Stimulated activated CD8-positive, alpha-beta memory T cell treated with anti-CD3 and anti-CD28 coated beads, Interleukin-4, amount 100 ng/mL, for 4 hours (primary cell): ENCODE data around the gene MTMR2.

ENCODE experiments used
- DNase-seq, 2 donors: peaks; one replicate each; pipeline ENCODE4 v3.0.0-alpha.2; 2020; ENCODE audit warnings: low read depth in 2 of 2, low spot score in 1 of 2

Gene MTMR2

DNA sequence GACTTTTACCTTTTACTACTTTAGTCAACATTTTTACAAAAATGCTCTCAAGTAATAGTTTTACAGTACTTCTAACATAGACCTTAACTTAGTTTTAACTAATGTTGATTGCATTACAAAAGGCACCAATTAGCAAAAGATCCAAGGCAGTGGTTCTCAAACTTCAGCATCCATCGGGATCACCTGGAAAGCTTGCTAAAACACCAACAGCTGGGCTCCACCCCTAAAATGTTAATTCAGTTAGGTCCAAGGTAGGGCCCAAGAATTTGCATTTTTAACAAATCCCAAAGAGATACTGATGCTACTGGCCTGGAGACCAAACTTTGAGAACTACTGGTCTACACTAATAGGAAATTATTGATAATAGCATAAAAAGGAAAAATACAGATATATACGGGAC is 5.9 kb downstream of the MTMR2 start:
- DNase-seq, result no peak

DNA sequence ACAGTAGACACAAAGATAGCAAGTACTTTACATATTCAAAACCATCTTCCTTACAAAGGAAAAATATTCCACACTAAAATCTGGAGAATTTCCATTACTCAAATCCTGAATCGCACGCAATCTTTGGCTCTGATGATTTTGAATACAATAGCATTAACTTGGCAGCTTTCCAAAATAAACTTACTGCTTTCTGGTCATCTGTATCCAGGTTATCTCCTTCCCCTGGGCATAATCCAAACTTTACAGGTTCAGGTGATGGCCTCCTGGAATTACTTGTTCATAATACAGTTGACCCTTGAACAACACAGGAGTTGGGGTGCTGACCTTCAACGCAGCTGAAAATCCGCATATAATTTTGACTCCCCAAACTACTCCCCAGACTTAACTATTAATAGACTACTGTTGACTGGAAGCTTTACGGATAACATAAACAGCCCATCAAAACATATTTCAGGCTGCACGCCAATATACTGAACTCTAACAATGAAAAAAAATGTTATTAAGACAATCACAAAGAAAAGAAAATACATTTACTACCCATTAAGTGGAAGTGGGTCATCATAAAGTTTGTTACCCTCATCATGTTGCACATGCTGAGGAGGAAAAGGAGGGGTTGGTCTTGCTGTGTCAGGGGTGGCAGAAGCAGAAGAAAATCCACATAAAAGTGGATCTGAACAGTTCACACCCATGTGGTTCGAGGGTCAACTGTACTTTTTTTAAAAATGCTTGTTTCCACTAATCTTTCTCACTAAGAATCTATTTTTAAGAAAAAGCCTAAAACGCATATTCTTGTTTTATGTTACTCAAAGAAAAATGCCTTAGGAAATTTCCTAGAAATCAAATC is 6.5 kb downstream of the MTMR2 start:
- DNase-seq, result no peak

DNA sequence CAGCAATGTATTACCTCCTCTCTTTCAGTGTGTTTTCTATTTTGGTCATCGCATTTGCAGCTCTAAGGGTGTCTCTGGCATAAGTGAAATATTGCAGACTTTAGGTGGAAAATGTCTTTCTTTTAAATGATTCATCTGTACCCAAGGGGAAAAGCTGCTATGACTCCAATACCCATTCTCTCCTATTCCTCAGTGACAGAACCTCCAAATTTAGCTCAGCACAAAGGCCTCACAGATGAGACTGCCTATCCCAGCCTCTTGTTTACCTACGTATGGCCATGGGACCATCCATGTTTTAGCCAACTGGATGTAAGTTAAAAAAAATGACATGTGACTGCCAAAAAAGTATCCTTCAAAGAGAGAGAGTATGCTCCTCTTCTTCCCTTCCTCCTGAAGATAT is 7.9 kb downstream of the MTMR2 start:
- DNase-seq, result no peak

DNA sequence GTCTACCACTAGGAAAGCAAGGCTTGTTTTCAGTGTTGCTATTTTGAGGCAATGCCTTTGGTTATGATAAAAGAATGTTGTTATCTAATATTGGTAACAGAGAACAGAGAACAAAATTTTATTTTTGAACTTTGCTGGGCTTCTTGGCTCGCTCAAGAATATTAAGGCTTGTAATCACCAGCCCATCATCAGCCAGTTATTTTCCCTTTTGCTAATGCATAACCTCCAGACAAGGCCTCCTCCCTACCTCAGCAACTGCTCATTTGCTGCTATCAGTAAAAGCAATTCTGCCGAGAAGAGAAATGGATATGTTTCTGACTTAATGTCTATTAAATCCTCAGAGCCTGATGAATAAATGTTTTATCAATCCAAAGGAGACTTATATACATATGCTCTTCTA is 8.9 kb downstream of the MTMR2 start:
- no peak for DNase-seq

DNA sequence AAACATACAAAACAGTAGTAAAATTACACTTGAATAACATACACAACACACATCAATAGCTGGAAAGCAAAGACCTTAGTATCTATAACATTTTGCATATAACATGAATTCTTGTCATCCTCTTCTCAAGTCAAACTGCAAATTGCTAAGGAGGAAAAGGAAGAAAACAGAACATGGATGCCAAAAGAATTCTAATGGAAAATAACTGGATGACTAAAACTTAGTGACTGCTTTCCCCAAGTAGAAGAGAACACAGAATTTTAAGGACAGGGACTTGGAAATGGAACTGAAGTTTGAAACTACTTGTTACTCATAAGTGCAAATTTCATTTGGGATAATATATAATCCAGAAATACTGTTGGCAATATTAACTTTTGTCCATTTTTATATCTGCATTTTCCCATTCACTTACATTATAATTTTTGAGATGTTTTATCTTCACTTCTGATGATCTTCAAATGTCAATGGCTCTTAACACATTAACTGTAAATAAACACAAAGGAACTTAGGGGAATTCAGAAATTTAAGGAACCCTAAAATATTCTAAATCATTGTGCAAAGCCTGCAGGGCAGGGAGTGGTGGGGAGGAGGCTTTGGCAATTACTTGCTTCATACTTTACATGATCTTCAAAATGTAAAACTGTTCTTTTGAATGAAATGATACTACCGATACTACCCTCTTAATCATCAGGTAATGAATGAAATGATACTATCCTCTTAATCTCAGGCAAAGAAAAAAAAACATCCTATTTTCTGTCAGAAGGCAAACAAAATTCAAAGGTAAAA is 9.9 kb downstream of the MTMR2 start:
- DNase-seq, result no peak

DNA sequence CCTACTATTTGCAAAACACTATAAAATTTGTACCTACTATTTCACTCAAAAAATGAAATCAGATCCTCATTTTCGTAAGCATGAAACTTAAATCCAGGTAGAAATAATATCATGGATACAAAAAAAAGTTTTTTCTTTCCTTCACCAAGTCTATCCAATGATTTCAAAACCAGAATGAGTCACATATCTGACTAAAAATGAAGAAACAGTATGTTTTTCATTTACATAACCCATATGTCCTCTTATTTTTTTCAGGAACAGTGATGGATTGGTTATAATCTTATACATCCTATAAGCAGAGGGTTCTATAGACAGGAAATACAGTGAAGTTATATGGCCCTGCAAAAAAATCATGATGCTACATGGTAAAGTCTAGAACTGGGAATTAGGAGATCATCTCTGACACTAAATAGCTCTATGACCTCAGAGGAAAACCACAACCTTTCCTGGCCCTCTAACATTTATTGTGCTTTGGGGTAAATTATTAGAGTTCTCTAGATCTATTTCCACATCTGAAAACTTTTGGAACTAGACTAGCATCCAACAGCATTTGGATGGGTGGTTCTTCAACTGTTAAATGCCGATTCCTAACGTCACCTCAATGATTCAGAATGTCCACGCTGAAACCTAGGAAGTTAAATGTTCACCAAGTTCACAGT is 10.9 kb downstream of the MTMR2 start:
- no peak for DNase-seq

DNA sequence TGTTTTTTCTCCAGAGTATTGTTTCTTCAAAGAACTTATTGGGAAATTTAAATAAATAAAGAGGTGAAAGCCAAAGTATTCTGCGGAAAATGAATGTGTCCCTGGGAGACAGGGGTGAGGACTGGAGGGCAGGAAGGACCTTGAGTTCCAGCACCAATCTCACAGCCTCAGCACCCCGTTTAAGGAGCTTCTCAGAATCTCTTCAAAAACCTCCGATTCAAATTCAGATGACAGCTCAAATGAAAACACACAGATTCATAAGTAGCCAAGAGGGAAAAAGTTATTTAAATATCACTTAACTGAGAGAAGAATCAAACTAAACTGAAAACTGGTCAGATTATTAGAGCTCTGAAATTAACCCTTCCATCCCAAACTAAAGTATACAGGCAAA is 12.5 kb downstream of the MTMR2 start:
- no peak for DNase-seq

DNA sequence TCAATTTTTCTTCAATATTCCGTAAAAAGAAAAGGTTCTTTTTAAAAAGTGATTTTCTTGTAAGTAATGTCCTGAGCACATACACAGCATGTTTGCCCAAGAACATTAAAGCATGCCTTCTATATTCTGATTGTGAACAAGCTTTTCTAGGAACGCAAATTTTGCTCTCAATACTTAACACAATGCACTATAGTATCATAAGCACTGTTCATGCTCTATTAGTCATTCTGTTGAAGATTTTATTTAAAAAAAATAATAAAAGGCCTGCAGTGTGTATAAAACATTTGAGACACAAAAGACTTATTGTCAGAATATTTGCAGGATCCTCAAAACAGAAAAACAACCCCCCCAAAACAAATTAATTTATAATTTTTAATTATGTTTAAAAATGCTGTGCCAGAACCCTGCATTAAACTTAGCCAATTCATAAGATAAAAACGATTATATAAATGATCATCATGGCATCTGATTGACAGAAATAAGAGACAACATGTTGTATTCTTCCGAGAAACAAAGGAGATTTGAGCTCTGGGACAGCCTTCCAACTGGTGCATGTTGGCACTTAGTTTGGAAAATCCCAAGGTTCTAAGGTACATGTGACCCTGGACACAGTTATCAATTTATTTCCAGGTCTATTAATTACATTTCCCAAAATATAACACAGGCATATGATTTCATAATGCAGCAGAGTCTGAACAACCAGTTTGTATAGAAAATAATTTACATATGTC is 13.1 kb downstream of the MTMR2 start:
- no peak for DNase-seq

DNA sequence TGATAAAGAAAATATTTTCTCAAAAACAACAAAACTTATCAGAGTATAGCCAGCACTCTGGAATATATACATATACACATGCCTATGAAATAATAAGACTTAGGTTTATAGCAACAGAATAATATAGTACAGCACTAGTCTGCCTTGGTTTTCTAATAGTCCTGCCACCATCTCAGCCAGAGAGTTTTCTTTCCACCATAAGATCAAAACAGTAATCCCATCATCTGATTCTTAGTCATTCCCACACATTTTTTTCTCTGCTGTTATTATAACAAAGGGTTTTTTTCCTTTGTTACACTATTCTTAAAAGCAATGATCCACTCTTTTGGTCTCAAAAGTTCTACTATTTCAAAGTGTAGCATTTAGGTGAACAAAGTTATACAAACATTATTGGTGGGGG is 15.1 kb downstream of the MTMR2 start:
- no peak for DNase-seq

DNA sequence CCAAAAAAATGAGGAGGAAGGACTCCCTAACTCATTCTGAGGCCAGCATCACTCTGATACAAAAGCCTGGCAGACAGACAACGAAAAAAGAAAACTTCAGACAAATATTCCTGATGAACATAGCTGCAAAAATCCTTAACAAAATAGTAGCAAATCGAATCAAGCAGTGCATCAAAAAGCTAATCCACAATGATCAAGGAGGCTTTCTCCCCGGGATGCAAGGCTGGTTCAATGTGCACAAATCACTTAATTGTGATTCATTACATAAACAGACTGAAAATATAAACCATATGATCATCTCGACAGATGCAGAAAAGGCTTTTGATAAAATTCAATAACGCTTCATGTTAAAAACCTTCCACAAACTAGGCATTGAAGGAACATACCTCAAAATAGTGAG is 16.4 kb downstream of the MTMR2 start:
- DNase-seq, result no peak

DNA sequence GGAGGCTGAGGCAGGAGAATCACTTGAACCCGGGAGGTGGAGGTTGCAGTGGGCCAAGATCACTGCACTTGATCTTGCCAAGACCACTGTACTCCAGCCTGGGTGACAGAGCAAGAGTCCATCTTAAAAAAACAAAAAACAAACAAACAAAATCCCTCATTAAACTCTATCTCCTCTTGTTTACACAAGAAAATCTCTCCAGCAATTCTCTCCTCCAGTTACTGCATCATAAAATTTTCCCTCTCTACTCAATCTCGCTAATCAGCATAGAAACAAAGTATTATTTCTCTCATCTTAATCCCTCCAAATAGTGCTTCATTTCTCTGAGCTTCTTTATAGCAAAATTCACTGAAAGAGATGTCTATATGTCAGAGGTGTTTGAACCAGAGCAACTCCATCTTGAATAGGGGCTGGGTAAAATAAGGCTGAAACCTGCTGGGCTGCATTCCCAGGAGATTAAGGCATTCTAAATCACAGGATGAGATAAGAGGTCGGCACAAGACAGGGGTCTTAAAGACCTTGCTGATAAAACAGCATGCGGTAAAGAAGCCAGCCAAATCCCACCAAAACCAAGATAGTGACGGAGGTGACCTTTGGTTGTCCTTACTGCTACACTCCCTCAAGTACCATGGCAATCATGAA is 19.8 kb downstream of the MTMR2 start:
- DNase-seq, result no peak

DNA sequence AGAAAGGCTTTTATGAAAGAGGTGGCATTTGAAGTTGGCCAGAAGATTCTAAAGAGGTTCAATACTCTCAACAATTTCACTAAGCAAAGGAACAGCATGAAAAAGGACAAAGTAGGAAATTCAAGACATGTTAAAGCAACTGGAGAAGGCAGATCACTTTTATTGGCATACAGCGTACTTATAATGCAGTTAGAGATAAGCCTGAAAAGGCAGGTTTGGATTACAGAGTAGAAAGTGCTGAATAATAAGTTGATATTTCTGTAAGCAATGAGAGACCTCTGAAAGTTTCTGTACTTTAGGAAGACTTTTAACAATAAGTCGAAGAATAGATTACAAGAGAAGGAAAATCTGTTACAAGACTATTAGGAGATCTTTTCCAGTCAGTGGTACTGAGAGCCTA is 25.1 kb downstream of the MTMR2 start:
- no peak for DNase-seq

DNA sequence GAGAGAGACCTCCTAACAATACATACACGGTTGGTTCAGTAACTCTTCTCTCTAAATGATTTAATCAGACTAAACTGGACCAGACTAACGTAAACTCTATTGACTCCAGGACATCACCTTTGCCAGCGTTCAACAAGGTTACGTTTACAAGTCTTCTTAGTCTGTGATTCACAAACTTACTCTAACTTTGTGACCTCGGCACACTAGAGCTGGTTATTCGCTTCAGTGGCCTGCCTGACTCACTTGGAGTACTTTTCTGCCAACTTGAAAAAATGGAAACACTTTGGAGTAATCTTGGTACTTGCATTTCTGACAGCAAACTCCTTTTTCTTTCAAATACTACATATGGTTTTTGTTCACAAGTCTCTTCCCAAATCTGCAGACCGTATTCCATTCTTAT is 26.2 kb downstream of the MTMR2 start:
- no peak for DNase-seq

DNA sequence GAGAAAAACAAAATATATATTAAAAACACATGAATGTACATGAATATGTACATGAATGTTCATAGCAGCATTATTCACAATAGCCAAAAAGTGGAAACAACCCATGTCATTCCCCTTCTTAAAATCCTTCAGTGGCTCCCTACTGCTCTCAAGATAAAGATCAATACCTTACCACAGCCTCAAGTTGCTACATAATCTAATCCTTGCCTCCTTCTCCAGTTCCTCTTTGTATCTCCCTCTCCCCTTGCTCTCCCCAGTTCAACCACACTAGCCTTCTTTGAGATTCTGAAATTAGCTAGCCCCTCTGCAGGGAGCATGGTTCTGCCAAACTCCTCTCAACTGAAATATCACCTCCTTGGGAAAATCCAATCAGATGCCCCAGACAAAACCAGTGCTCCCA is 28.1 kb downstream of the MTMR2 start:
- DNase-seq, result no peak

DNA sequence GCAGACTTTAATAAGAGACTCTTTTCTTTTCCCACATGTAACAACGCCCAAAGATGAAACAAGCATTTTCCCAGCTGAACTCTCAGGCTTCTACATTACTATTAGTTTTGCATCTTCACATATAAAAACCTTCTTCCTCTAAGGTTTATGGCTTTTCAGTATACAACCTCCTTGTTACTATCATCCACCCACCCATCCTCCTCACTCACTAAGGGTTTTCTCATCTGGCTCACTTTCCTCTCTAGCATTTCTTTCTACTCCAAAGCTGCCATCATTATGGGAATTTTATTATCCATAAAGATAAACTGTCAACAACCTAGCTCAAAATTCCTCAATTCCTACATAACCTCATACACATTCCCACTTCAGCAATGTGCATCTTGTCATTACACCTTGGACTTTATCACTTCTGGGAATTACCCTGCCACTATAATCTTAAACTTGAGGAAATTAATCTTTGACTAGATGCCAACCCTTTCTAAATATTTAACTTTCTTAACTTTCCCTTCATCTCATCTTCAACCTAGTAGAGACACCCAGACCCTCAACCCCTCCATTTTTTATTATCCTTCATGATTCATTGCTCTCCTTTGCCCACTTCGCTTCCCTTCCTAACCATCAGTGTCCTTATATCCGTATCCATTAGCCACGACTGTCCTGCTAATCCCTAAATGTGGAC is 30.9 kb downstream of the MTMR2 start:
- DNase-seq, result no peak

DNA sequence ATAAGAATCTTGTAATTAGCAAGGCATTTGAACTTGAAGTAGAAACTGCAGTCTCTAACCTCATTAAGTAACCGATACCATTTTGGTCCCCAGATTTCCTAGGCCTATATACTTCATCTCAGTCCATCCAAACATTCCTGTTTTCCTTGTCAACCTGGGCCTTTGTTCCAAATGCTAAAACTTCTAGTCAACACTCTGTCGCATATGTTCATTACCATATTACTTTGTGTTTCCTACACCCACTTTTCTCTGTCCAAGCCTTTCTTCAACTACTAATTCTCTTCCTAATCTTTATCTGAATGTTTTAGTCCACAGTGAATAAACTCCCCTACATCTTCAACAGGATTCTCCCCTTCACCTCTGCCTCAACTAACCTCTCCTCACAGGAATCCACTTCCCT is 31.4 kb downstream of the MTMR2 start:
- no peak for DNase-seq

DNA sequence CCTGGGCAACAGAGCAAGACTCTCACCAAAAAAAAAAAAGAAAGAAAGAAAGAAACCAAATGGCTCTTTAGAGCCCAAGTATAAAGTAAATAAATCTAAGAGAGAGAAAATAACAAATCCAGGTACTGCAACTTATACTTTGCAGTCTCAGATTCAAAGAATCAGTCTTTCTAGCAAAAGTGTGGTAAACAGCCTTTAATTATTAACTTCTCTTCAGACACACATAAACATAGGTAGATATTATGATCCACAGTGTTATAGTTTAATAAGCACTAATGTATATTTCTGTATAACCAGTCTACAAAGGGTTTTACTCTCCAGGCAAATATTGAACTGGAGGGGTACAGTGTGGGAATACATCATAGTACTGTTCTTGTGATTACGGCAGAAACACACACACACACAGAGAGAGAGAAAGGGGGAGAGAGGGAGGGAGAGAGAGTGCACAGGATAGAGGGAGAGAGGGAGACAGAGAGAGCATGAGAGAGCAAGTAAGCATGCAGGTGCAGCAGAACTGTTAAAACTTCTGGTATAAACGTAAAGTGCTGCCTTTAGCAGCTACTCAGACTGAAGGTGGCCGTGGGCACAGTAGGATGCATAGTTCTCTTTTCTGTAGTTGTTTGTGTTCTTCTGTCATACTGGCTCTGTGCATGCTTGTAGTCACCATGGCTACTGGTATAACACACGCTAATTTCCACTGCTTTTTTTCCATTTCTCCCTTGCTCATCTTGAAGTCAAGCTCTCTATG is 32.3 kb downstream of the MTMR2 start:
- DNase-seq, result no peak

DNA sequence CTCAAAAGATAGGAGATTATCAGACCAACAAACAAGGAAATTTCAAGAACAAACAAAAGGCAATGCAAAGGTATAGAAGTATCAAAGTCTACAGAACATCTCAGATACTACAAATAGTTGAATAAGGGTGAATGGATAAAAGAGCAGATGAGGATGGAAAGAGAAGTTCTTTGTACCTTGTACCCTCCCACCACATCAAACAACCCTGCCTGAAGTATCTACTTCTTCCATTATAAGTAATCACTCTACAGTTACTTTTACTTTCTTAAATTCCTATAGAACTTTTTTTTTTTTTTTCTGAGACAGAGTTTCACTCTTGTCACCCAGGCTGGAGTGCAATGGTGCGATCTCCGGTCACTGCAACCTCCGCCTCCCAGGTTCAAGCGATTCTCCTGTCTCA is 35.1 kb downstream of the MTMR2 start:
- no peak for DNase-seq

DNA sequence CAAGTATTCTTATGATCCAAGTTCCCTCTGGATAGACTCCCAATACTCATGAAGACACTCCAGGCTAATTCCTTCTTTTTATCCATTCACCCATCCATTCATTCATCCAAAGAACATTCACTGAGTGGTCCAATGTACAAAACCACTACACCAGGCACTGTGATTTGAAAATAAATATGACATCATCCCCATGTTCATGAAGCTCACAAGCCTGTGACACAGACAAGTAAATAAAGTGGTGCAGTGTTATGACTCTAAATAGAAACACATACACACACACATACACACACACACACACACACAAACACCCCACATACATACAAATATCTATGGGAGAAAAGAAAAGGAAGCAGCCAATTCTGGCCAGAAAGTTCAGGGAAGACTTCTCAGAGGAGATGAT is 35.5 kb downstream of the MTMR2 start:
- no peak for DNase-seq

DNA sequence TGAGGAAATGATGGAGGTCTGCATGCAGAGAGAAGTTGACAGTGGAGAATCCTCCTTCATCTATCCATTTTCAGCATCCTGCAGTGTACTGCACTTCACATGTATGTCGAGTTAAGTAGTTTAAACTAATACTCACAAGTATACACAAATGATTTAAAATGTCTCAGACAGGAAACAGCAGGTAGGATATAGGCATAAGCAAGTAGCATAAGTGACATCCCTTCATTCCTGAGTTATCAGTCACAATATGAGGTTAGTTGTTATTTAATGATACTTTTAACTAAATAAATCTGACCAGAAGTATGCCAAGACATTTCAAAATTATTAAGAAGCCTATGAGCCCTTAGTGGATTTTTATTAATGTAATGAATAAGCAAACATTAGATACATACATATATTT is 37.4 kb downstream of the MTMR2 start:
- no peak for DNase-seq
